AG09309 (cell line): Measurements from ENCODE around the gene GRHL1.

Experiments used
- DNase-seq: peaks from one replicate; pipeline ENCODE4 v3.0.0-alpha.2; 2010; ENCODE audit warnings: low read depth
- H3K4me3 ChIP-seq: 2 replicates; pipeline ENCODE4 v1.5.1; 2011; ENCODE audit warnings: mild to moderate bottlenecking, low read depth, low read length, moderate library complexity; ENCODE audit not compliant: control insufficient read depth
- CTCF ChIP-seq: IDR thresholded peaks from 2 replicates; pipeline ENCODE4 v1.5.1; 2011; ENCODE audit warnings: mild to moderate bottlenecking, low read depth, low read length, inconsistent platforms; ENCODE audit not compliant: insufficient read depth, control insufficient read depth; ENCODE audit errors: missing control alignments

The GRHL1 gene

GRCh38 chr2:10034333-10035052, 83.0 kb downstream of the GRHL1 start:
- no peak for DNase-seq
- no peak overlapping the region for H3K4me3 ChIP-seq
- TF ChIP-seq CTCF = no peak

GRCh38 chr2:10035053-10035422, 83.5 kb downstream of the GRHL1 start:
- H3K4me3 ChIP-seq = no peak overlapping the region
- no peak for DNase-seq
- no peak for TF ChIP-seq CTCF

GRCh38 chr2:10035633-10036032, 84.1 kb downstream of the GRHL1 start:
- no peak for DNase-seq
- TF ChIP-seq CTCF = no peak
- no peak overlapping the region for H3K4me3 ChIP-seq

- no peak overlapping the region for H3K4me3 ChIP-seq
- peak; percentile 23 for DNase-seq
- peak; percentile 65 for TF ChIP-seq CTCF
Measured at GRCh38 chr2:10036095-10036884, 84.8 kb downstream of the GRHL1 start.

GRCh38 chr2:10038123-10038522, 86.6 kb downstream of the GRHL1 start:
- H3K4me3 ChIP-seq = no peak overlapping the region
- no peak for DNase-seq
- TF ChIP-seq CTCF = no peak

- no peak for TF ChIP-seq CTCF
- no peak overlapping the region for H3K4me3 ChIP-seq
Measured at GRCh38 chr2:10038716-10039115, 87.2 kb downstream of the GRHL1 start.

More at GRCh38 chr2:10038716-10039115, 87.2 kb downstream of the GRHL1 start:
- DNase-seq = no peak
